HUDEP-2 (cell line): ENCODE measurements around the gene DST.

ENCODE experiments used
- DNase-seq, 76 experiments: peaks; one replicate each; lab custom pipeline; 2025; ENCODE audit not compliant: unreplicated experiment in 76 of 76; lab: John Stamatoyannopoulos, UW

DST gene

GRCh38 chr6:56540232-56541029 is 102.3 kb downstream of the DST start:
- DNase-seq, result no peak

- no peak for DNase-seq
Measured at GRCh38 chr6:56539527-56540105, 103.1 kb downstream of the DST start.

- no peak for DNase-seq
Measured at GRCh38 chr6:56538851-56539250, 103.8 kb downstream of the DST start.

GRCh38 chr6:56537223-56537770 is 105.4 kb downstream of the DST start:
- DNase-seq, result no peak

- no peak for DNase-seq
Measured at GRCh38 chr6:56536536-56536935, 106.2 kb downstream of the DST start.

- DNase-seq, result no peak
Measured at GRCh38 chr6:56535626-56536025, 107.1 kb downstream of the DST start.

GRCh38 chr6:56534680-56535419 is 107.8 kb downstream of the DST start:
- no peak for DNase-seq

- DNase-seq, result no peak
Measured at GRCh38 chr6:56532766-56533551, 109.7 kb downstream of the DST start.

GRCh38 chr6:56531839-56532595 is 110.7 kb downstream of the DST start:
- DNase-seq, result no peak

GRCh38 chr6:56529594-56530191 is 113.0 kb downstream of the DST start:
- no peak for DNase-seq

GRCh38 chr6:56528412-56528841 is 114.3 kb downstream of the DST start:
- DNase-seq, result no peak

- DNase-seq, result no peak
Measured at GRCh38 chr6:56527934-56528333, 114.8 kb downstream of the DST start.

- no peak for DNase-seq
Measured at GRCh38 chr6:56526860-56527544, 115.7 kb downstream of the DST start.

GRCh38 chr6:56525974-56526789 is 116.5 kb downstream of the DST start:
- DNase-seq, result no peak

- no peak for DNase-seq
Measured at GRCh38 chr6:56524891-56525703, 117.6 kb downstream of the DST start.

GRCh38 chr6:56522495-56523270 is 120.0 kb downstream of the DST start:
- DNase-seq, result no peak

GRCh38 chr6:56521976-56522375 is 120.7 kb downstream of the DST start:
- no peak for DNase-seq
